ENCODE results near the gene DOCK2. TPM values are rescaled to one million over a fixed set of nuclear protein-coding genes. Genes with fewer than 3 reads are reported as not detected.

Gene DOCK2
- total RNA-seq, 1 experiment from 2014 or later, result 0.26 TPM

GRCh38 chr5:169864483-169864882 lies 227.4 kb downstream of the DOCK2 start:
- Histone ChIP-seq H3K4me1 (ENCODE audit: insufficient read depth, low read length) (peaks cover 10% of the 10 kb centered on the region; the same call in 1 of the 2 replicates), H3K27me3 (ENCODE audit: low read length) (no peaks in the 10 kb centered on the region), H2AFZ (ENCODE audit: low read length) (no peak overlapping the region), H3K4me3 (ENCODE audit: low read length) (no peak overlapping the region), H3K4me2 (ENCODE audit: low read length) (no peak overlapping the region), H4K20me1 (ENCODE audit: low read length) (no peaks in the 10 kb centered on the region), H3K9me3 (ENCODE audit: low read length) (no peaks in the 10 kb centered on the region), H3K9ac (ENCODE audit: low read length) (no peak overlapping the region), H3K27ac (ENCODE audit: low read length) (no peak overlapping the region), H3K9me2 (replicated peaks; ENCODE audit: low read length) (no peaks in the 10 kb centered on the region), H3F3A (ENCODE audit: low read length, unreplicated experiment) (no peaks in the 10 kb centered on the region), H3K79me2 (ENCODE audit: low read length) (no peaks in the 10 kb centered on the region), H3K36me3 (ENCODE audit: low read depth, low read length) (no peaks in the 10 kb centered on the region)
- no TSS peak for BruUV-seq (replicated peaks)
- DNase-seq (no peak), ATAC-seq (no peak)
- TF ChIP-seq EZH2phosphoT487 (IDR thresholded peaks at IDR 0.05; ENCODE audit: borderline replicate concordance, low read length) (no peak), CTCF (conservative IDR thresholded peaks at IDR 0.05; ENCODE audit: low read depth, low read length) (no peak), EZH2 (IDR thresholded peaks at IDR 0.05; ENCODE audit: low read length, unreplicated experiment) (no peak)
- intact Hi-C loops (cut with micrococcal nuclease), result no loop called here
- CTCF ChIA-PET, result no interaction called here
- POLR2A ChIA-PET (ENCODE audit: unreplicated experiment), result no interaction called here

GRCh38 chr5:169867347-169867746 lies 230.3 kb downstream of the DOCK2 start:
- BruUV-seq (replicated peaks), result no TSS peak
- H3K4me2 ChIP-seq (ENCODE audit: low read length), result no peak overlapping the region
- POLR2A ChIA-PET (ENCODE audit: unreplicated experiment), result no interaction called here
- H3K9ac ChIP-seq (ENCODE audit: low read length), result no peak overlapping the region
- no peaks in the 10 kb centered on the region for H3K9me3 ChIP-seq (ENCODE audit: low read length)
- intact Hi-C loops (cut with micrococcal nuclease), result no loop called here
- peaks cover 1% of the 10 kb centered on the region; the same call in 1 of the 2 replicates for H3K4me1 ChIP-seq (ENCODE audit: insufficient read depth, low read length)
- no peaks in the 10 kb centered on the region for H3K36me3 ChIP-seq (ENCODE audit: low read depth, low read length)
- no peak overlapping the region for H2AFZ ChIP-seq (ENCODE audit: low read length)
- H3K4me3 ChIP-seq (ENCODE audit: low read length), result no peak overlapping the region
- ATAC-seq, result no peak
- CTCF ChIA-PET, result no interaction called here
- H3K27ac ChIP-seq (ENCODE audit: low read length), result no peak overlapping the region
- H3K79me2 ChIP-seq (ENCODE audit: low read length), result no peaks in the 10 kb centered on the region
- no peak for TF ChIP-seq CTCF (conservative IDR thresholded peaks at IDR 0.05; ENCODE audit: low read depth, low read length)
- no peak for TF ChIP-seq EZH2phosphoT487 (IDR thresholded peaks at IDR 0.05; ENCODE audit: borderline replicate concordance, low read length)
- TF ChIP-seq EZH2 (IDR thresholded peaks at IDR 0.05; ENCODE audit: low read length, unreplicated experiment), result no peak
- no peak for DNase-seq
- no peaks in the 10 kb centered on the region for H4K20me1 ChIP-seq (ENCODE audit: low read length)
- no peaks in the 10 kb centered on the region for H3K27me3 ChIP-seq (ENCODE audit: low read length)
- no peaks in the 10 kb centered on the region for H3F3A ChIP-seq (ENCODE audit: low read length, unreplicated experiment)
- H3K9me2 ChIP-seq (replicated peaks; ENCODE audit: low read length), result no peaks in the 10 kb centered on the region

- ATAC-seq (no peak), DNase-seq (no peak)
- no peaks in the 10 kb centered on the region for H3K9me3 ChIP-seq (ENCODE audit: low read length)
- no peaks in the 10 kb centered on the region for H3F3A ChIP-seq (ENCODE audit: low read length, unreplicated experiment)
- ChIA-PET CTCF (no interaction called here), POLR2A (ENCODE audit: unreplicated experiment) (no interaction called here)
- H3K4me1 ChIP-seq (ENCODE audit: insufficient read depth, low read length), result no peaks in the 10 kb centered on the region
- no peaks in the 10 kb centered on the region for H4K20me1 ChIP-seq (ENCODE audit: low read length)
- no peaks in the 10 kb centered on the region for H3K9me2 ChIP-seq (replicated peaks; ENCODE audit: low read length)
- no peak for TF ChIP-seq EZH2 (IDR thresholded peaks at IDR 0.05; ENCODE audit: low read length, unreplicated experiment)
- TF ChIP-seq EZH2phosphoT487 (IDR thresholded peaks at IDR 0.05; ENCODE audit: borderline replicate concordance, low read length), result no peak
- no peak for TF ChIP-seq CTCF (conservative IDR thresholded peaks at IDR 0.05; ENCODE audit: low read depth, low read length)
- H3K4me3 ChIP-seq (ENCODE audit: low read length), result no peak overlapping the region
- no peaks in the 10 kb centered on the region for H3K79me2 ChIP-seq (ENCODE audit: low read length)
- no peak overlapping the region for H3K9ac ChIP-seq (ENCODE audit: low read length)
- no peak overlapping the region for H2AFZ ChIP-seq (ENCODE audit: low read length)
- no peak overlapping the region for H3K4me2 ChIP-seq (ENCODE audit: low read length)
- BruUV-seq (replicated peaks), result no TSS peak
- H3K27me3 ChIP-seq (ENCODE audit: low read length), result no peaks in the 10 kb centered on the region
- H3K36me3 ChIP-seq (ENCODE audit: low read depth, low read length), result no peaks in the 10 kb centered on the region
- intact Hi-C loops (cut with micrococcal nuclease), result no loop called here
- no peak overlapping the region for H3K27ac ChIP-seq (ENCODE audit: low read length)
These were observed 232.0 kb downstream of the DOCK2 start for GRCh38 chr5:169869066-169869465.

Measured in PC-3 (cell line).